A549 (cell line): ENCODE measurements around the gene NEDD4L. TPM values are rescaled to one million over a fixed set of nuclear protein-coding genes. Genes with fewer than 3 reads are reported as not detected.
A peak's percentile ranks its signal among the peaks of the same experiment; 100 is the strongest.

Experiments
- ATAC-seq, 2 experiments: fragments of 200-7000 bp in 1 of 2; fragments of >200 bp in 1 of 2; cut with Nextera tagmentation in 1 of 2; cut with Tn5 transposase in 1 of 2; 3 replicates each; pipeline versions ENCODE4 v1.8.0 to v1.9.1; 2018 to 2020; ENCODE audit warnings: mild to moderate bottlenecking in 1 of 2, moderate library complexity in 1 of 2
- CTCF ChIA-PET: fragments of 300-600 bp; sonication (Branson Sonifier 250); formaldehyde crosslinking; extraction: SDS; loops from one replicate; lab custom pipeline; 2021; ENCODE audit warnings: antibody characterized with exemption, inconsistent platforms; lab: Yijun Ruan, JAX
- POLR2A ChIA-PET: fragments of 350-600 bp; formaldehyde crosslinking; extraction: SDS; loops from one replicate; lab custom pipeline; 2021; ENCODE audit warnings: antibody characterized with exemption, inconsistent platforms; lab: Yijun Ruan, JAX
- DNase-seq, 2 experiments: peaks; one replicate each; pipeline versions ENCODE4 v3.0.0 to v3.0.0-alpha.2; 2011 to 2016; ENCODE audit warnings: low read depth in 1 of 2, low spot score in 1 of 2
- FAIRE-seq: peaks from 2 replicates; lab custom pipeline; 2011; peaks lifted over from hg19 to GRCh38; lab: Jason Lieb, UNC
- H3K27ac ChIP-seq, 2 experiments: fragments of >200 bp; sonication (Bioruptor Twin); formaldehyde crosslinking; 3 replicates each; pipeline ENCODE4 v1.5.1; 2016 to 2017
- H3K4me1 ChIP-seq: fragments of >200 bp; sonication (Bioruptor Twin); formaldehyde crosslinking; 3 replicates; pipeline ENCODE4 v1.6.1; 2016
- H3K4me2 ChIP-seq: fragments of >200 bp; sonication (Bioruptor Twin); formaldehyde crosslinking; 3 replicates; pipeline ENCODE4 v1.6.1; 2016
- H3K4me3 ChIP-seq: fragments of >200 bp; sonication (Bioruptor Twin); formaldehyde crosslinking; 3 replicates; pipeline ENCODE4 v1.5.1; 2016
- H3K9me3 ChIP-seq: fragments of >200 bp; sonication (Bioruptor Twin); formaldehyde crosslinking; 3 replicates; pipeline ENCODE4 v1.6.1; 2016
- CBX2 ChIP-seq: fragments of 200-600 bp; sonication (generic); IDR thresholded peaks from 2 replicates; pipeline ENCODE4 v1.6.1; 2016; ENCODE audit warnings: low read depth, mild to moderate bottlenecking, borderline replicate concordance
- CBX8 ChIP-seq: fragments of 200-600 bp; sonication (generic); IDR thresholded peaks from 2 replicates; pipeline ENCODE4 v1.6.1; 2016
- CEBPB ChIP-seq, 2 experiments: fragments of >200 bp in 1 of 2; sonication (Bioruptor Twin) in 1 of 2; formaldehyde crosslinking in 1 of 2; IDR thresholded peaks; 2 replicates each; pipeline ENCODE4 v1.6.1; 2012 to 2016
- CTCF ChIP-seq: fragments of >200 bp; sonication (Bioruptor Twin); formaldehyde crosslinking; IDR thresholded peaks from 3 replicates; pipeline ENCODE4 v1.5.1; 2016
- E2F6 ChIP-seq: IDR thresholded peaks from 2 replicates; pipeline ENCODE4 v1.6.1; 2012; ENCODE audit warnings: low read depth, borderline replicate concordance
- ELK1 ChIP-seq: fragments of 150-350 bp; IDR thresholded peaks from 2 replicates; pipeline ENCODE4 v1.6.1; 2014; ENCODE audit warnings: low read depth, mild to moderate bottlenecking, low read length
- EP300 ChIP-seq, 2 experiments: fragments of >200 bp; sonication (Bioruptor Twin); formaldehyde crosslinking; IDR thresholded peaks; 2 replicates in 1 of 2; 3 replicates in 1 of 2; pipeline ENCODE4 v1.6.1; 2016 to 2017
- FOSL2 ChIP-seq, 2 experiments: fragments of 450-650 bp in 1 of 2; fragments of >200 bp in 1 of 2; sonication (Bioruptor Twin) in 1 of 2; formaldehyde crosslinking; IDR thresholded peaks; 2 replicates each; pipeline versions ENCODE4 v1.5.0 to v1.6.1; 2016 to 2020; ENCODE audit warnings: mild to moderate bottlenecking in 1 of 2, moderate library complexity in 1 of 2
- FOXS1 ChIP-seq: fragments of 250-450 bp; sonication (Bioruptor Pico); IDR thresholded peaks from 2 replicates; pipeline ENCODE4 v1.5.0; 2020; ENCODE audit warnings: mild to moderate bottlenecking, moderate library complexity
- HES2 ChIP-seq: fragments of >200 bp; sonication (Bioruptor Twin); formaldehyde crosslinking; IDR thresholded peaks from 2 replicates; pipeline ENCODE4 v1.6.1; 2016
- HOXA7 ChIP-seq: fragments of 250-450 bp; sonication (Bioruptor Pico); IDR thresholded peaks from 2 replicates; pipeline ENCODE4 v1.5.0; 2020; ENCODE audit warnings: mild to moderate bottlenecking, moderate library complexity
- KDM5A ChIP-seq: fragments of 200-600 bp; sonication (generic); IDR thresholded peaks from 2 replicates; pipeline ENCODE4 v1.6.1; 2016; ENCODE audit warnings: antibody characterized with exemption, mild to moderate bottlenecking
- MAFK ChIP-seq: fragments of 450-650 bp; IDR thresholded peaks from 2 replicates; pipeline ENCODE4 v1.6.1; 2014; ENCODE audit not compliant: partially characterized antibody
- MAX ChIP-seq: IDR thresholded peaks from 2 replicates; pipeline ENCODE4 v1.6.1; 2012
- RAD21 ChIP-seq, 2 experiments: fragments of >200 bp in 1 of 2; sonication (Bioruptor Twin) in 1 of 2; formaldehyde crosslinking in 1 of 2; IDR thresholded peaks in 1 of 2; conservative IDR thresholded peaks in 1 of 2; 2 replicates in 1 of 2; 3 replicates in 1 of 2; pipeline ENCODE4 v1.6.1; 2012 to 2018; ENCODE audit warnings: inconsistent platforms in 1 of 2
- RCOR1 ChIP-seq: fragments of 150-350 bp; IDR thresholded peaks from 2 replicates; pipeline ENCODE4 v1.6.1; 2014; ENCODE audit warnings: antibody characterized with exemption, low read length, low read depth
- REST ChIP-seq: fragments of 200-600 bp; sonication (generic); IDR thresholded peaks from 2 replicates; pipeline ENCODE4 v1.6.1; 2016; ENCODE audit warnings: antibody characterized with exemption, mild to moderate bottlenecking, moderate library complexity
- RNF2 ChIP-seq: fragments of 200-600 bp; sonication (generic); IDR thresholded peaks from 2 replicates; pipeline ENCODE4 v1.6.1; 2016; ENCODE audit warnings: low read depth, mild to moderate bottlenecking, antibody characterized with exemption, moderate library complexity, borderline replicate concordance
- SMC3 ChIP-seq: fragments of >200 bp; sonication (Bioruptor Twin); formaldehyde crosslinking; IDR thresholded peaks from 3 replicates; pipeline ENCODE4 v1.6.1; 2018; ENCODE audit warnings: inconsistent platforms
- TFCP2L1 ChIP-seq: fragments of 250-450 bp; sonication (Bioruptor Pico); IDR thresholded peaks from 2 replicates; pipeline ENCODE4 v1.5.0; 2021; ENCODE audit warnings: mild to moderate bottlenecking
- ZFP36 ChIP-seq: fragments of 450-650 bp; IDR thresholded peaks from 2 replicates; pipeline ENCODE4 v1.6.1; 2014; ENCODE audit warnings: borderline replicate concordance; ENCODE audit not compliant: partially characterized antibody
- WGBS: methylation state at CpG from one replicate; pipeline ENCODE4 v1.1.6; 2017; ENCODE audit errors: missing lambda C conversion rate; 5-methylcytosine and 5-hydroxymethylcytosine counted together
- polyA plus RNA-seq, 4 experiments: library from polyadenylated mRNA; depleted of rRNA in 3 of 4; stranded (reverse); fragments of >200 nt; fragmentation: RNase III in 1 of 4; extraction: RNeasy Plus Mini Kit Qiagen cat#74134 plus additional on column Dnase treatment in 1 of 4; gene quantifications; 2 replicates in 3 of 4; 3 replicates in 1 of 4; pipeline ENCODE4 v1.2.3, GENCODE V29; 2011 to 2017

The NEDD4L gene
- polyA plus RNA-seq, 2 of the 4 experiments (the other 2 are of a cell fraction): 18.0 to 36.5 TPM

- H3K9me3 ChIP-seq: peaks cover 5% of the 10 kb centered on the region; the same call in 2 of the 3 replicates
- CTCF ChIA-PET: interaction anchor here (1.4 kb wide), 1 partner anchor 26 kb away, joined by 3 read pairs; the partner anchor contains the start of gene NEDD4L
- peak overlapping the region in 1 of 2 experiments; percentile 25; a peak in 1 of 6 replicates for H3K27ac ChIP-seq
- no peak overlapping the region for H3K4me2 ChIP-seq
- POLR2A ChIA-PET: no interaction called here
- H3K4me1 ChIP-seq: peaks cover 33% of the 10 kb centered on the region
- ATAC-seq (no peak), DNase-seq (no peak), FAIRE-seq (no peak)
- no peak overlapping the region for H3K4me3 ChIP-seq
- TF ChIP-seq CTCF: no peak
- no peak for TF ChIP-seq MAFK
- TF ChIP-seq KDM5A: no peak
- TF ChIP-seq FOSL2 (IDR thresholded peaks at IDR 0.05): no peak
- no peak for TF ChIP-seq FOSL2 (CRISPR knock-in tag; IDR thresholded peaks at IDR 0.05)
- no peak for TF ChIP-seq CBX2
- no peak for TF ChIP-seq ELK1
- no peak for TF ChIP-seq HES2
- no peak for TF ChIP-seq E2F6
- TF ChIP-seq CEBPB (IDR thresholded peaks at IDR 0.05): no peak
- no peak for TF ChIP-seq RAD21 (conservative IDR thresholded peaks at IDR 0.05 in 1 of 2, IDR thresholded peaks at IDR 0.05 in 1 of 2)
- TF ChIP-seq CBX8: no peak
Measured at GRCh38 chr18:58017267-58017666, 26.8 kb upstream of the NEDD4L start.

GRCh38 chr18:58020567-58021107 is 23.4 kb upstream of the NEDD4L start:
- ATAC-seq (no peak), DNase-seq (no peak), FAIRE-seq (no peak)
- Histone ChIP-seq H3K9me3 (peaks cover 5% of the 10 kb centered on the region; the same call in 2 of the 3 replicates), H3K27ac (no peak overlapping the region), H3K4me2 (no peak overlapping the region), H3K4me3 (no peak overlapping the region), H3K4me1 (peaks cover 10% of the 10 kb centered on the region)
- POLR2A ChIA-PET: no interaction called here
- no peak for TF ChIP-seq MAX
- no peak for TF ChIP-seq FOXS1 (CRISPR knock-in tag)
- no peak for TF ChIP-seq HOXA7
- no peak for TF ChIP-seq REST
- no peak for TF ChIP-seq ZFP36
- no peak for TF ChIP-seq EP300 (IDR thresholded peaks at IDR 0.05)
- TF ChIP-seq RAD21 (conservative IDR thresholded peaks at IDR 0.05 in 1 of 2, IDR thresholded peaks at IDR 0.05 in 1 of 2): no peak
- TF ChIP-seq RNF2: no peak
- no peak for TF ChIP-seq TFCP2L1 (CRISPR knock-in tag)
- TF ChIP-seq SMC3: no peak
- TF ChIP-seq RCOR1: no peak
- 89% methylated on average over 3 of the region's 3 CpGs for WGBS
- CTCF ChIA-PET: interaction anchor here (1.5 kb wide), 1 partner anchor 23 kb away, joined by 7 read pairs; the partner anchor contains the start of gene NEDD4L
